HCT116 (cell line): Measurements from ENCODE around the gene HERPUD2. TPM values are rescaled to one million over a fixed set of nuclear protein-coding genes. Genes with fewer than 3 reads are reported as not detected.

ENCODE experiments used
- ATAC-seq: fragments of 200-7000 bp; cut with Tn5 transposase; 2 replicates; pipeline ENCODE4 v1.9.1; 2020; ENCODE audit warnings: mild to moderate bottlenecking, moderate library complexity
- BruUV-seq: library from RNA; stranded (reverse); fragments of 400-500 nt; replicated peaks from 2 replicates; lab custom pipeline; 2021; lab: Mats Ljungman, UMichigan
- CTCF ChIA-PET: fragments of 300-600 bp; sonication (Branson Sonifier 250); formaldehyde crosslinking; loops from one replicate; lab custom pipeline; 2021; ENCODE audit warnings: antibody characterized with exemption; lab: Charles Lee
- POLR2A ChIA-PET: fragments of 300-600, 350-600 bp; sonication (Branson Sonifier 250); formaldehyde crosslinking; loops from one replicate; lab custom pipeline; 2021; ENCODE audit warnings: antibody characterized with exemption; lab: Charles Lee
- RAD21 ChIA-PET, 2 experiments: fragments of 300-600 bp; sonication (Branson Sonifier 250); formaldehyde crosslinking; loops; one replicate each; lab custom pipeline; 2023; ENCODE audit warnings: low total read pairs in 2 of 2; ENCODE audit not compliant: uncharacterized antibody in 2 of 2, unreplicated experiment in 2 of 2, low non-redundant PET in 1 of 2; lab: Charles Lee
- DNase-seq: peaks from one replicate; pipeline ENCODE4 v3.0.0-alpha.2; 2010; ENCODE audit warnings: low read depth, low spot score
- H2AFZ ChIP-seq: fragments of 200-600 bp; shearing (Covaris generic), sonication (generic); 2 replicates; pipeline ENCODE4 v1.6.1; 2017; ENCODE audit warnings: low read depth, mixed run types, mixed read lengths, antibody characterized with exemption, low read length; ENCODE audit not compliant: poor library complexity, severe bottlenecking
- H3K27ac ChIP-seq: 2 replicates; pipeline ENCODE4 v1.5.1; 2012; ENCODE audit warnings: low read depth, low read length
- H3K27me3 ChIP-seq: fragments of 200-600 bp; sonication (generic); 2 replicates; pipeline ENCODE4 v1.6.1; 2016; ENCODE audit warnings: mixed run types, low read length, mixed read lengths; ENCODE audit not compliant: insufficient read depth
- H3K36me3 ChIP-seq, 2 experiments: fragments of 200-500 bp in 1 of 2; fragments of 200-600 bp in 1 of 2; sonication (Bioruptor generic) in 1 of 2; sonication (generic) in 1 of 2; 2 replicates each; pipeline versions ENCODE4 v1.5.1 to v1.6.1; 2014 to 2016; ENCODE audit warnings: low read length in 2 of 2, inconsistent platforms in 1 of 2, mixed read lengths in 1 of 2, mixed run types in 1 of 2; ENCODE audit not compliant: insufficient read depth in 2 of 2, control insufficient read depth in 1 of 2
- H3K4me1 ChIP-seq, 2 experiments: fragments of 200-600 bp in 1 of 2; sonication (generic) in 1 of 2; 2 replicates each; pipeline versions ENCODE4 v1.5.1 to v1.6.1; 2012 to 2017; ENCODE audit warnings: low read length in 2 of 2, inconsistent platforms in 1 of 2, mild to moderate bottlenecking in 1 of 2, mixed read lengths in 1 of 2, mixed run types in 1 of 2, moderate library complexity in 1 of 2; ENCODE audit not compliant: insufficient read depth in 2 of 2, control insufficient read depth in 1 of 2
- H3K4me2 ChIP-seq: fragments of 200-600 bp; sonication (generic); 2 replicates; pipeline ENCODE4 v1.6.1; 2017; ENCODE audit warnings: mixed run types, low read length, mixed read lengths
- H3K4me3 ChIP-seq, 2 experiments: fragments of 200-600 bp in 1 of 2; sonication (generic) in 1 of 2; replicated peaks in 1 of 2; 2 replicates each; pipeline ENCODE4 v1.5.1; 2011 to 2016; ENCODE audit warnings: low read length in 2 of 2, control low read depth in 1 of 2, low read depth in 1 of 2, mild to moderate bottlenecking in 1 of 2, mixed read lengths in 1 of 2, mixed run types in 1 of 2
- H3K79me2 ChIP-seq: fragments of 200-600 bp; sonication (generic); 2 replicates; pipeline ENCODE4 v1.6.1; 2017; ENCODE audit warnings: mild to moderate bottlenecking, mixed run types, low read length, moderate library complexity, mixed read lengths; ENCODE audit not compliant: insufficient read depth
- H3K9ac ChIP-seq: fragments of 200-600 bp; sonication (generic); 2 replicates; pipeline ENCODE4 v1.6.1; 2016; ENCODE audit warnings: low read length, mixed read lengths
- H3K9me2 ChIP-seq: fragments of 200-600 bp; sonication (generic), shearing (Covaris generic); 2 replicates; pipeline ENCODE4 v1.6.1; 2017; ENCODE audit warnings: mixed run types, mild to moderate bottlenecking, moderate library complexity; ENCODE audit not compliant: insufficient read depth
- H3K9me3 ChIP-seq, 2 experiments: fragments of 200-500 bp in 1 of 2; fragments of 200-600 bp in 1 of 2; sonication (Bioruptor generic) in 1 of 2; sonication (generic) in 1 of 2; 2 replicates each; pipeline ENCODE4 v1.6.1; 2014 to 2017; ENCODE audit warnings: low read length in 2 of 2, mixed read lengths in 2 of 2, inconsistent platforms in 1 of 2, low read depth in 1 of 2, mild to moderate bottlenecking in 1 of 2, mixed run types in 1 of 2, moderate library complexity in 1 of 2; ENCODE audit not compliant: control insufficient read depth in 1 of 2, insufficient read depth in 1 of 2
- H4K20me1 ChIP-seq: fragments of 200-600 bp; sonication (generic), shearing (Covaris generic); 2 replicates; pipeline ENCODE4 v1.6.1; 2017; ENCODE audit warnings: mixed run types, mild to moderate bottlenecking, moderate library complexity; ENCODE audit not compliant: insufficient read depth
- ELF1 ChIP-seq: IDR thresholded peaks from 2 replicates; pipeline ENCODE4 v1.6.1; 2012; ENCODE audit warnings: low read depth, borderline replicate concordance
- EZH2 ChIP-seq: fragments of 200-600 bp; sonication (generic); IDR thresholded peaks from 2 replicates; pipeline ENCODE4 v1.6.1; 2017; ENCODE audit warnings: antibody characterized with exemption, mixed run types
- JUND ChIP-seq: IDR thresholded peaks from 2 replicates; pipeline ENCODE4 v1.6.1; 2012
- TCF7L2 ChIP-seq: IDR thresholded peaks from 2 replicates; pipeline ENCODE4 v1.7.0; 2011; ENCODE audit warnings: borderline replicate concordance, inconsistent platforms; ENCODE audit not compliant: insufficient read depth, insufficient read length; ENCODE audit errors: extremely low read depth
- intact Hi-C: fragments of 100-400 bp; cut with micrococcal nuclease; formaldehyde crosslinking; loops from 2 replicates; pipeline ENCODE4 v1.10.0; 2022
- total RNA-seq: library from RNA; stranded (reverse); gene quantifications from one replicate; pipeline ENCODE4 v1.2.1, GENCODE V29; 2021; ENCODE audit not compliant: unreplicated experiment
- TF ChIP-seq, protein P1 (sequence below): IDR thresholded peaks from 2 replicates; pipeline ENCODE4 v1.6.1; 2012
- TF ChIP-seq, protein P2 (sequence below), 3 experiments: fragments of 200-600 bp in 1 of 3; sonication (generic) in 1 of 3; IDR thresholded peaks in 2 of 3; conservative IDR thresholded peaks in 1 of 3; 2 replicates each; pipeline ENCODE4 v1.5.1; 2012 to 2017; ENCODE audit warnings: low read depth in 2 of 3, low read length in 2 of 3, antibody characterized with exemption in 1 of 3, borderline replicate concordance in 1 of 3, control low read depth in 1 of 3, mild to moderate bottlenecking in 1 of 3, mixed read lengths in 1 of 3, mixed run types in 1 of 3, moderate library complexity in 1 of 3; ENCODE audit not compliant: insufficient read depth in 1 of 3

Gene HERPUD2
- total RNA-seq, 1 experiment from 2014 or later, result 20.5 TPM

DNA sequence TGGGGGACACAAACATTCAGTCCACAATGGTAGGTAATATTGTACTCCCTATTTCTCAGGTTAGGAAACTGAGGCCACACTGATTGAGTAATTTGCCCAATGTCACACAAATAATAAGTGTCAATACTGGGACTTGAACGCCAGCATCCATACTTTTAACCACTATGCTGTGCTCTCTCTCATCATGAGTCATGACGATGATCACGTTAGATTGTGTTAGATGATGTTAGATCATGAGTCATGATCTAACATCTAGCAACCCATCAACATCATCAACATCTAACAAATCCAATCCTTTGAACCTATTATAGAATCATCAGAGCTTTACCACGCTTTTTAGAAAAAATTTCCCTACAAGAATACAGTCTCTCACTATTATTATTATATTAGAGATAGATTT, 28.1 kb upstream of the HERPUD2 start:
- ATAC-seq, result no peak
- DNase-seq, result no peak

More for the DNA sequence above, 28.1 kb upstream of the HERPUD2 start:
- Histone ChIP-seq H2AFZ (no peak overlapping the region), H3K27ac (no peak overlapping the region), H3K4me3 (no peak overlapping the region), H3K27me3 (no peaks in the 10 kb centered on the region), H3K9me2 (no peaks in the 10 kb centered on the region), H4K20me1 (no peaks in the 10 kb centered on the region), H3K4me1 (no peaks in the 10 kb centered on the region), H3K9me3 (no peaks in the 10 kb centered on the region), H3K4me2 (no peak overlapping the region), H3K36me3 (no peaks in the 10 kb centered on the region), H3K9ac (no peak overlapping the region), H3K79me2 (no peaks in the 10 kb centered on the region)
- ChIA-PET CTCF (interaction anchor here (1.5 kb wide), 1 partner anchor 13 kb away, joined by 4 read pairs; no protein-coding TSS in a partner anchor), POLR2A (no interaction called here), RAD21 (no interaction called here)
- BruUV-seq, result no TSS peak
- intact Hi-C loops, result no loop called here
- TF ChIP-seq JUND, result no peak
- TF ChIP-seq, protein P1, sequence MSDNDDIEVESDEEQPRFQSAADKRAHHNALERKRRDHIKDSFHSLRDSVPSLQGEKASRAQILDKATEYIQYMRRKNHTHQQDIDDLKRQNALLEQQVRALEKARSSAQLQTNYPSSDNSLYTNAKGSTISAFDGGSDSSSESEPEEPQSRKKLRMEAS, result no peak
- TF ChIP-seq TCF7L2, result no peak
- TF ChIP-seq, protein P2, sequence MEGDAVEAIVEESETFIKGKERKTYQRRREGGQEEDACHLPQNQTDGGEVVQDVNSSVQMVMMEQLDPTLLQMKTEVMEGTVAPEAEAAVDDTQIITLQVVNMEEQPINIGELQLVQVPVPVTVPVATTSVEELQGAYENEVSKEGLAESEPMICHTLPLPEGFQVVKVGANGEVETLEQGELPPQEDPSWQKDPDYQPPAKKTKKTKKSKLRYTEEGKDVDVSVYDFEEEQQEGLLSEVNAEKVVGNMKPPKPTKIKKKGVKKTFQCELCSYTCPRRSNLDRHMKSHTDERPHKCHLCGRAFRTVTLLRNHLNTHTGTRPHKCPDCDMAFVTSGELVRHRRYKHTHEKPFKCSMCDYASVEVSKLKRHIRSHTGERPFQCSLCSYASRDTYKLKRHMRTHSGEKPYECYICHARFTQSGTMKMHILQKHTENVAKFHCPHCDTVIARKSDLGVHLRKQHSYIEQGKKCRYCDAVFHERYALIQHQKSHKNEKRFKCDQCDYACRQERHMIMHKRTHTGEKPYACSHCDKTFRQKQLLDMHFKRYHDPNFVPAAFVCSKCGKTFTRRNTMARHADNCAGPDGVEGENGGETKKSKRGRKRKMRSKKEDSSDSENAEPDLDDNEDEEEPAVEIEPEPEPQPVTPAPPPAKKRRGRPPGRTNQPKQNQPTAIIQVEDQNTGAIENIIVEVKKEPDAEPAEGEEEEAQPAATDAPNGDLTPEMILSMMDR (IDR thresholded peaks at IDR 0.05 in 2 of 3, conservative IDR thresholded peaks at IDR 0.05 in 1 of 3; ENCODE audit: borderline replicate concordance in 1 of 3, insufficient read depth in 1 of 3, low read depth in 2 of 3, low read length in 2 of 3), result peak in 2 of 3 experiments; percentile 8 to 15; a peak in 1 of 6 replicates
- TF ChIP-seq ELF1, result no peak
- TF ChIP-seq EZH2, result no peak
